ENCODE measurements around the gene RNF26.
"Not testable (repeated sequence)": the region's sequence is repeated elsewhere in the genome, so short reads cannot be mapped to it uniquely, and the experiment has no call there.

RNF26 gene

DNA sequence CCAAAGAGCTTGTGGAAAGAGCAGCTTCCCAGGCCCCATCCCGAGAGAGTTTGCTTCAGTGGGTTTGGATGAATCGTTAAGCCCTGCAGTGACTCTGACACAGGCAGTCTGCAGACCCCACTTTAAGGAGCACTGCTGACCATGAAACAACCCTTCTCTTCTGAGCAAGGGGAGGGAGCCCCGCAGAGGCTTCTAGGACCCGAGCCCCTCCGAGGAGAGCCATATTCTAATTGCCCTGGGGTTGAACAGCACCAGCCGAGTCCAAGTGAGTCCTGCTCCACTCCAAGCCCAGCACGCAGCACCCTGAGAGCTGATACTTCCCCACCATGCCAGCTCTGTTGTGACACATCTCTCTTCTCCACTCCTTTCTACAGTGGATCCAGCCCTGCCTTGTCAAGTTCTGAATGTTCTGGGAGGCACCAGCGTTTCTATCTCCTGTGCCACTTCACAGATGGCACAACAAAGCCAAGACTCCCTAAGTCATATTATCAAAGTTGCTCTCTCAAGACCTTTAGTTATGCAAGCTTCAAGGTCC is 36.8 kb downstream of the RNF26 start:
- no peak for DNase-seq (ENCODE audit: low read depth in 2 of 2)

DNA sequence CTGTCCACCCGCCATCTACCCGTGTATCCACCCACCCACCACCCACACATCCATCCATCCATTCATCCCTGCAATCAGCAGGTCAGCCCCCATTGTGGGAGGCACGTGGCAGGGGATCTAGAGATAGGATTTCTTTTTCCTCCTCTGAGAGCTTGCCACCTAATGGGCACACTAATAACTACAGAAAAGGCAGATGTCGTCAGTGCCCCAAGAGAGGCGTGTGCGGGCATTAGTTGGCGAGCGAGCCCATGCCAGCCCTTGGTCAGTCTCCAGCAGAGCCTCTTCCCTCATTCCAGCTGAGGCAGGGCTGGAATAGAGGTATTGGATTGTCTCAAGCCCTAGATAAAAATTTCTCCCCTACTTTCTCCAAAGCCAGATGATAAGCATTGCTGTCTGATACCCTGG is 37.5 kb downstream of the RNF26 start:
- no peak for DNase-seq (ENCODE audit: low read depth in 2 of 2)

DNA sequence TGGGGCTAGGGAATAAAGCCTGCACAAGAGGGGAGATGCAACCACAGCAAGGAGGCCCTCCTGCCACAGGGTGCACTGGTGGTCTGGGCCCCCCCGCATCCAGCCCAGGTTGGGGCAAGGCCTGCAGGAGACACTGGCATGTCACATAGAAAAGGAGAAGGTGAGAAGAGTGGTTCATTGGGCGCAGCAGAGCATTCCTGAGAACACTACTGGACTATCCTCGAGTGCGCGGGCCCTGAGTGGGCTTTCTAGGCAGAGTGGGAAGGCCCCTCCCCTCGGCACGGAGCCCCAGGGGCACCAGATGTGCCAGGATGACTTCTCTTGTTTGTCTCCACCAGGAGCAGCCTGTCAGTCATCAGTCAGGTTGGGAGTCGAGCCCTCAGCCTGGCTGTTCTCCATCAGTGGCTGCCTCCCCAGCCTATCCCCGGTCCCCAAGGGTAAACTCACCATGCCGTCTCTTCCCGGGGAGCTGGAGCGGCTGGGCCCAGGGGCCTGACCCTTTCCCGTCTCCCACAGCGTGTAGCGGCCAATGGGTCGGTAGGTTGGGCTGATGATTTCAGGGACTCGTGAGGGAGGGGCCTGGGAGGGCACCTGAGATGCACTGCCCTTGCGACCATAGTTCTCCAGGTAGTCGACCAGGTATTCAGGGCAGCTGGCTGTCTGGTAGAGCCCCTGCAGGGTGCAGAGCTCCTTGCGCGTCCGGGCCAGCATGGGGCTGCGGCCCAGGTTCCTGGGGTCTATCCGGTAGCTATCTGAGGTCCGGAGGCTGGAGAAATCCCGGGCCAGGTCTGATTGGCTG is 38.1 kb downstream of the RNF26 start:
- DNase-seq (ENCODE audit: low read depth in 2 of 2), result no peak

DNA sequence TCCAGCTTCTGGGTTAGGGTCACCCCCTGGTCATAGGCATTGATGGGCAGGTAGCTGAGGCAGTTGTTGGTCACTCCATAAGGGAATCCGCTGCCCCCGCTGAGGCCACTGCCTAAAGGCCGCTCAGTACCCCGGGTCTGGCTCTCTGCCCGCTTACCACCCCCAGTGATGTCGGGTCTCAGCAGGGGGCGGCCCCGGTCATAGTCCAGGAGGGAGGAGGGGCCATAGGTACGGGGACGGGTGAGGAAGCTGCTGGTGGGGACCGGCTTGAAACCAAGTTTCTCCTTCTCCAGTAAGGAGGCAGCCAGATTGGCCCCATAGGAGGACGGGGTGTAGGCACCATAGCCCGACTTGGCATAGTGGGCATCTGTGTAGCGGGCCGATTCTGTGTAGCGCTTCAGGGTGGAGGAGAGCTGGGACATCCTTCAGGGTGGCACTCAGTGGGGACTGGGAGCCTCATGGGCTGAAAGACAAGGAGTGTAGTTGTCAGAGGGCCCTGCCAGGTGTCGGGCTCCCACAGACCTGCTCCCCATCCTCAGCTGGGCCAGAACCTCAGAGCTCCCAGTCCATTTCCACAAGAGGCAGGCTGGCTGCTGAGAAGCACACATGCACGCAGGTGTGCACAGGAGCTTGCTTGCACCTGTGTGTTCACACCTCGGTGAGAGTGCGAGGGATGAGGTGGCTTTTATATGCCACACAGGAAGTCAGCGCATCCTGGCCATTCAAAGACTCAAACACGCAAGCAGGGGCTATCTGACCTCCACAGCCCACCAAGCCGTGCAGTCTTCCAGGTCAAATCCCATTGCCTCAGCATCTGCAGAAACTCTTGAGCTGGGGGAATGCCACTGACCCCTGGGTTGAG is 39.0 kb downstream of the RNF26 start:
- no peak for DNase-seq (ENCODE audit: low read depth in 2 of 2)

DNA sequence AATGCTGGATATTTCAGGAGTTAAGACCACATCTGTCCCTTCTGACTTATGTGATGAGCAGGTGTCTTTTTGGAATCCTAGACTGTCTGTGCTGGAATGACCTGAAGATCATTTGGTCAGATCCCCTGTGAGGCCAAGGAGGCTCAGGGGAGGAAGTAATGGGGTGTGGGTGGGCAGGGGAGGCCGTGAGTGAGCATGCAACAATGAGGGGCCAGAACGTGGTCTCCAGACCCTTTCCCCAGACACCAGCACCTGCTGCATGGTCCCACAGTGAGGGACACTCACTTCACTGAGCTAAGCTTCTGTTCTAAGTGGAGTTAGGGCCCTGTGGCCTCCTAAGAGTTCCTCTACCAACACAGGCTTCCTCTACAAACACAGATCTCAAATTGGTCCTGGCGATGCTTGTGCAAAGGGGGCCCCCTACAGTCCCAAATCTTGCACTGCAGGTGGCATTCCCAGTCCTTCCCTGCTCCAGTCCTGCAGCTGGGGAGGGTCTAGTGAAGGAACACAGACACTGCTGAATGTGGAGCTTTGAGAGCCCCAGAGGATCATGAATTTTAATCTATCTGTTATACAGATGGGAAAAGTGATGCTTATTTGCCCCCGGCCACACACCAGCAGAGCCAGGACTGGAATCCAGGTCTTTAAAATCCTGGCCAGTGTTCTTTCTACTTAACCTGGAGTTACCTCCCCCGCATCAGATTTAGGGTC is 39.7 kb downstream of the RNF26 start:
- peak in 1 of 2 donors; percentile 36 for DNase-seq (ENCODE audit: low read depth in 2 of 2)

DNA sequence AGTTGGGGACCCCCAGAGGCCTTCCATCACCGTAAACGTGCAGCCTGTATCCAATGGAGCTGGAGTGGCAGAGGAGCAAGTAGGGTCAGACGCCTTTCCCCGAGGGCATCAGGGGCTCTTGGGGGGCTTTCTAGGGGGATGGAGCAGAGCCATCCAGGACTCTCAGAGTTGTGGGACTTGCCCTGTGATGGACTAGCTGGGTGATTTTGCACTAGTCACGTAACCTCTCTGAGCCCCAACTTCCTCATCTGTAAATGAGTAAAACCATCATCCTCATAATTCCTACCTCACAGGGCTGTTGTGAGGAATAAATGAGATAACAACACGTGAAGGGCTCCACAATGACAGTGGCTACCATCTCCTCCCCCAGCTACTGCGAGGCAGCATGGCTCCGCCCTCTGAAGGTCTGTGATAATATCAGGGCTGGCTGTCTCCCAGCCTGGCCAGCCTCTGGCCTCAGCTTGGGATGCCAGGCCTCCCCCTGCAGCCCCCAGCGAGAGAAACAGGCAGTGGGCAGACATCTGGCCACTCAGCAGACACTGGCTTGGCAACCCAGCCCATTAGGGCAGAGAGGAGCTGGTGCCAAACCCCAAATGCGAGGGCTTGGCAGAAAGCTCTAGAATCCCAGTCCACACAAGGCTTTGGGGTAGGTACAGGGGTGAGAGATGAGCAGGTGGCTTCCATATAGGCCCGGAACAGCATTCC is 40.5 kb downstream of the RNF26 start:
- no peak for DNase-seq (ENCODE audit: low read depth in 2 of 2)

DNA sequence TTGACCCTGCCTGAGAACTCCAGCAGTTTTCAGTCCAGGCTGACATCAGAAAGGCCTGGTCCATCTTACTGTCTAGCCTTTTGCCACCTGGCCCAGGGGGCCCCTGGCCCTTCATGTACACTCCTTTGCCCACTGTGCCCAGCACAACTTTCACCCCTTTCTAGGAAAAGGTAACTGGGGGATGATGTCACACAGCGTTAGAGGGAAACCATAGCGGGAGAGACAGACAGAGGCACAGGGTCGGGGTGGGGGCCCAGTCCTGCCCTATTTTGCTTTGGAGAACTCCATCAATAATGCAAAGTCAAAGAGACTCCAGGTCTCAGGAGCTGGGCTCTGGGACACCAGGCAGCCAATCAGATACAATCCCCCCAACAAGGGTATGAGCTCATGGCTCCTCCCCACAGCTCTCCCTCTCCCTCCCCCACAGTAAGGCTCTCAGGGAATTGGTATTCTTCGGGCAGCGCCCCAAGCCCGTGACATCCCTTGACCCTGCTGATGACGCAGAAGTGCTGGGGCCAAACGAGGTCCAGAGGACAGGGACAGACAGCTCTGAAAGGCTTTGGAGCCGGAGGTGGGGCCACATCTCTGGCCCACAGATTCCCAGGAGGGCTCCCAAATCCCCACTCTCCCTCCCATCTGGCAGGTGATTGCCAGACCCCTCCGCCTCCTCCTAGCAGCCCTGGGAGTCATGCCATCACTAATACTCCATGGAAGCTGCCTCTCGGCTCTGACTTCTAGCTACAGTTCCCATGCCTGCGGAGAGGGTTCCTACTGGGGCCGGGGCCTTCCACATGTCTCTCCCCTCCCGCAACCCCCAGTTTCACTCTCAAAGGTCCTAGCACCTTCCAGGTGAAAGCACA is 41.2 kb downstream of the RNF26 start:
- no peak for DNase-seq (ENCODE audit: low read depth in 2 of 2)

DNA sequence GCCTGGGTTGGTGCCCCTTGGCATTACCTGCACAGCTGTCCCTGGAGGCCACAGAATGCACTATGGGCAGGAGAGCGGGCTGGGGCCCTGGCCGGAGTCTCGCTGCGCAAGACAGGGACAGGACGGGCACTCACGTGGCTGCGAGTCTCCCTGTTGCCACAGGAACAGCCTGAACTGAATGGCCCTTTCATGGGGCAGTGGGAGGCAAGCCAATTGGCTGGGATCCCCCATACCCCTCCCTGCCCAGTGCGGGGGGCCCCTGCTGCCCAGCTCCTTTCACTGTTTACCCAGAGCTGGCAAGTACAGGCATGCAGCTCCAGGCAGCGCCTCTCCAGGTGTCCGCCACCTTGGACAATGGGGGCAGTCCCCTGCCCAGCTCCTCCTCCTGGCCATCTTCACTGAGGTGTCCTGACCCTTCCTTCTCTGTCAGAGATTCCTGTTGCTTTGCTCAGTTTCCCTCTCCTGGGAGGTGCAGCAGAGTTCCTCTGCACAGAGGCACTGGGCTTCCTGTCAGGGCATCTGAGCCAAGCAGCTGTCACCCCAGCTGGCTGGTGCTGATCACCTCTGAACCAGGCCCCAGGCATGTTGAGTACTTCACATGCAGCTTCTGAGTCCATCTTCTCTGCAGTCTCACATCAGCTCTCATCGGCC is 42.0 kb downstream of the RNF26 start:
- DNase-seq (ENCODE audit: low read depth in 2 of 2), result no peak

DNA sequence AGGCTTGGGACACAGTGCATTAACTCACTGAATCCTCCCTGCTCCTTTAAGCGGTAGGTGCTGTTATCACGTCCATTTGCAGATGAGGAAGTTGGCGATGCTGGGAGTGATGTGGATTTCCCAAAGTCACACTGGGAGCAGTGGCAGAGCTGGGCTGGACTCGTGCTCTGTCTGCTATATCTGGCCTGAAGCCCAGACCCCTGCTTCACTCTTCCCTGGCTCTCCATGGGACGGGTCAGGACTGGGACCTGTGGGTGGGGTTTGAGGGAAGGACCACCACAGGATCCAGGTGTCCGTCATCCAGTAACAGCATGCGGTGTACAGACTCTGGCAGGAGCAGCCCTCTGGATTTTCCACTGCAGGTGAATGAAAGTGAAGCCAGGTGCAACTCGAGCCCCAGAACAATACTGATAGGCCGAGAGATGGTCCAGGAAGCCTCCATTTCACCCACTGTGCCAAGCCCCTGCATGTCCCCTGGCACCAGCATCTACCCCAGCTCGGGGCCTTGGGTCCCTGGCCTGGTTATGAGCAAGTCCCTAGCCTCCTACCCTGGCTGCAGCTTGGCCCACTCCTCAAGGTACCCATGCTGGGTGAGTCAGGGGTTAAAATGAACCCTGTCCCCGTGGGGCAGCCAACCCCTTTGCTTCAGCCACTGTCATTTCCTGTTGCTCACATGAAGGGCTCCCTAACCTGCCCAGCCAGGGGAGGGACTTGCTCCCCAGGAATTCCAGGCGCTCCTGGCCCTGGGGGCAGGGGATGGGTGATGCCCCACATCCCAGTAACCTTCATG is 43.0 kb downstream of the RNF26 start:
- no peak for DNase-seq (ENCODE audit: low read depth in 2 of 2)

DNA sequence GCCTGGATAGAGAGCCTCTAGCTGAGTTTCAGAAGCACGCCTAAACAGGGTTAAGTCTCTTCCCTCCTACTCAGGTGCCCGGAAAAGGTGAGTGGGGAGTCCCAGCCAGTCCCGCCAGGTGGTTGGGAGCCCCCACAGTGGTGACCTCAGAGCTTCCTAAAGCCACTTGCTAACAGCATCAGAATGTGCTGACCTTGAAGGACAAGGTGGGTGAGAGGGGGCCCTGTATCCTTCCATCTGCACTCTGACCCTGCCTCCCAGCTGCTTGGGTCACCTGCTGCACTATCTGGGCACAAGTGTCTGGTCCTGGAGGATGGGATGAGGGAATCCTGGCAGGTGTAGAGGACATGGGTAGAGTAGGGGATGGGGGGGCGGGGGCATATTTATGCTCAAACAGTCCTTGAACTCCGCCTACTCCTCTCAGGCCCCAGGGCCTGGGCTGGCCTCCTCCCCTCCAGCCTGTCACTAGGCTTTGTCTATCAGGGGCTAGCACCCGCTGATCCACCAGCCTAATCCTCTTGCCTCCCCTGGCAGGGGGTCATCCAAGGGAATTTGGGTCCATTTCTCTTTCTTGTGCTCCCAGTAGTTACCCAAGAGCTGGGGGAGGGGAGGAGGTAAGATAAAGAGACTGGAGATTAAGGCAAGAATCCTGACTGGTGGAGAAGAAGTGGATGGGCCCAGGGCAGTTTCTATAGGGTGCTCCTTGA is 43.8 kb downstream of the RNF26 start:
- no peak for DNase-seq (ENCODE audit: low read depth in 2 of 2)

DNA sequence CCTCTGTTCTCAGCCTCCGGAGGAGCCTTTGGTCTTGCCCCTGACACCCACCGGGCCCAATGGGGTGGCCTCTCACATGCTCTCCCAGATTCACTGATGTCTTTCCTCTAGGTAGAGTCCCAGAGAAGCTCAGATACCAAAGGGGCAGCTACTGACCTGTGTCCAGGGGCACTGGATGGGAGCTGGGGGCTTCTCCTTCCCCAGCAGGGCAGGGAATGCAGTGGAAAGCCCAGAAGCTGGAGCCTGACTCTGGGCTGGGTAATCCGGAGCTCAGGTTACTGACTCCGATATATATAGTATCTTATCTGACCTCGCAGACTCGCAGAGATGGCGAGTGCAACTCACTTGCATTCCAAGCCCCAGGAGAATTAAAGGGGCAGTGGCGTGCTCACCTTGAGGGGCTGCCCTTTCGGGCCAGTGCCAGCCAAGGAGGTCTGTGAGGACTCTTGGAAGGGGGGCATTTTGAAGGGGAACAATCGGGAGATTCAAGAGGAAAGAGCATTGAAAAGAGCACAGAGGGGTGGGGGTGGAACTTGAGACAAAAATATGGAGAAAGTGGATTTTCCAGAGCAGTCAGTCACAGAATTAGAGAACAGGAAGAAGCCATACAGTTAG is 44.6 kb downstream of the RNF26 start:
- DNase-seq (ENCODE audit: low read depth in 2 of 2), result no peak

DNA sequence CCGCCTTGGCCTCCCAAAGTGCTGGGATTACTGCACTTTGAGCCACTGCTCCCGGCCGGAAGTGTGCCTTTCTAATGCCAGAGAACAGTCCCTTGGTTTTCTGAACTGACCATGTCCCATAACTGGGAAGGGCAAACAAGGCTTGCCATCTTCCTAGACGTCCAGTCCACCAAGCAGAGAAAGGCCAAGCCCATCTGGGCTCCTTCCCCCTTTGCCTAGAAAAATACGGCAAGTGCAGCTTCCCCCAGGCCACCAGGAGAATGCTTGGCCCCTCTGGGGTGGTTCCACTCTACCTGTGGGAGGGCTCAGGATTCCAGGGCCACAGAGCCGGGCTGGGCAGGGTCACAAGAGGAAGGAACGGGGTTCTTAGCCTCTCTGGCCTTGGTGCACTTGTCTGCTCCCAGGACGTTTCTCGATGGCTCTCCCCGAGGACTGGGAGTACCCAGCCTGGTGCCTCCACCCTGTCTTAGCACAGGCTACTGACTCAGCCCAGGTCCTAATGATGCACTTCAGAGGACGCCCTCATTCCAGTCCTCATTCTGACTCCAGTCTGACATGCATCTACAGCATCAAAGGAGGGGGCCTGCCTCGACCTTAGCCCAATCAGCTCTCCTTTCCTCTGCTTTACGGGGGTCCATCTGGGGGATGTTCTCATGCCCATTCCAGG is 46.0 kb downstream of the RNF26 start:
- no peak for DNase-seq (ENCODE audit: low read depth in 2 of 2)

DNA sequence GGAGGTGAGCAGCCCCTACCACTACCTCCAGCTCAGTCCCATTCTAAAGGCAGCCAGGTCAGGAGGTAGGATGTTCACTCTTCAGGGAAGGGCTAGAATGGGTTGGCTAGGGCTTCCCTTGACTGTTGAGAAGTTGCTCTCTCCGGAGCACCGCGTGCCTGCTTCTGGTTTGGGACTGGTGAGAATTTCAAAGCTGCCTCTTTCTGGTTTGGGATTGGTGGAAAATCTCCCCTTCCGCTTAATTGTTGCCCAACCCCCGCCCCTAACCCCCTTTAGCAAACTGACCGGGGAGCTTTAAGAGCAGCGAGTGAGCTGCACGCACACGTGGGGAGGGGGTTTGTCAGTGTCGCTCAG is 46.5 kb downstream of the RNF26 start:
- DNase-seq (ENCODE audit: low read depth in 2 of 2), result no peak

DNA sequence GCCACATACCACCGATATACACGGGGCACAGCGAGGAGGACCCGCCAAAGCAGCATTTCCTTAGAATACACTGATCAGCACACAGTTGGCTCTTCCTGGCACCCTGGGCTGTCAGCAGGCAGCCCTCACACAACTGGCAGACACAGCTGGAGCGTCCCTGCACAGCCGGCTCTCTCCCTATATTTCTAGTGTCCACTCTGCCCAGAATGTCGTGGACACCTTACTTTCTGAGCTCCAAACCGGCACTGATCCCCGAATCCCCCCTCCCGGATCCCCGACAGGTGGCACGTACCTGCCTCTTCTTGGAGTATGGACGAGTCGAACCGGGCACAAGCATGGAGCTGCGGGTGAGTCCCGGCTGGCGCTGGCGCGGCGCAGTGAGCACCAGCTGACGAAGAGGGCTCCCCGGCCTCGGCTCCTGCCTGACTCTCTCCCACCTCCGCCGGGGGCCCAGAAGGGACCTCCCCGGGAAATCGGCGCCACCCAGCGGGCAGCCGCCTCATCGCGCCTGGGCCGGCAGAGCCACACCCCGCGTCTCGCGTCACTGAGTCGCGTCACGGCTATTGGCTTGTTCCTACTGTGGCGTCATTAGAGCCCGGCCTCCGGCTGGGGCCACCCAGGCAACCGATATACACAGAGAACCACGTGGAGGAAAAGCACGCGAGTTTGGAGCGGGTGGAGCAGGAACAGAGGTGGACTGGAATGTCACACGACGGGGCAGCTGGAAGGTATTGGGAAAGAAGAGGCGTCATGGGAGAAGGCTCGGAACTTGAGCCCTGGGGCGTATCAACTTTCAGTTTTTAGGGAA is 47.1 kb downstream of the RNF26 start, which contains the start of gene USP2:
TSS of gene USP2 (minus strand) at position 510 of the 808 bp plus-strand sequence. CDS start 8,210 bp downstream, outside the sequence.
- peak; percentile 95 to 98 for DNase-seq (ENCODE audit: low read depth in 2 of 2)

DNA sequence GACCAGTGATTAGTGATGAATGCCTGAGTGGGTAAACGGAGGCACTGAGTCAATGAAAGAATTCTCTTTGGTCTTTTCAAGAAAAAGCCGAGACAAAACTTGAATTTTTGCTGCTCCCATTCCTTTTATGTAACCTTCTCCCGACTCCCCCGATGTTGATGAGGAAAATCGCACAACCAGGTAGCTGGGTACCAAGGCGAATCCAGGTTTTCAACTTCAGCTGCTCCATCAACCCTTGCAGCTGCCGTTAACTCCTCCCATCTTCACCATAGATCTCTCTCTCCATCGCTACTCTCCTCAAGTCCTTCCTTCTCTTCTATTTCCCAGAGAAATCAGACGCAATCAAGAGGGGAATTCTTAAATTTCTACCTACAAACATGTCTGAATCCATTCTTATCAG is 47.8 kb downstream of the RNF26 start:
- no peak for DNase-seq (ENCODE audit: low read depth in 2 of 2)

DNA sequence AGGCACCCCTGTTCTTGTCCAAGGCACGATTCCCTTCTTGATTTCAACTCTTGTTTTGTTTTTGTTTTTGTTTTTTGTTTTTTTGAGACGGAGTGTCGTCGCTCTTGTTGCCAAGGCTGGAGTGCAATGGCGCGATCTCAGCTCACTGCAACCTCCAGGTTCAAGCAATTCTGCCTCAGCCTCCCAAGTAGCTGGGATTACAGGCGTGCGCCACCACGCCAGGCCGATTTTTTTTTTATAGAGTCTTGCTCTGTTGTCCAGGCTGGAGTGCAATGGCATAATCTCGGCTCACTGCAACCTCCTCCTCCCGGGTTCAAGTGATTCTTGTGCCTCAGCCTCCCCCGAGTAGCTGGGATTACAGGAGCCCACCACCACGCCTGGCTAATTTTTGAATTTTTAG is 48.2 kb downstream of the RNF26 start:
- DNase-seq (ENCODE audit: low read depth in 2 of 2), result not testable (repeated sequence)

DNA sequence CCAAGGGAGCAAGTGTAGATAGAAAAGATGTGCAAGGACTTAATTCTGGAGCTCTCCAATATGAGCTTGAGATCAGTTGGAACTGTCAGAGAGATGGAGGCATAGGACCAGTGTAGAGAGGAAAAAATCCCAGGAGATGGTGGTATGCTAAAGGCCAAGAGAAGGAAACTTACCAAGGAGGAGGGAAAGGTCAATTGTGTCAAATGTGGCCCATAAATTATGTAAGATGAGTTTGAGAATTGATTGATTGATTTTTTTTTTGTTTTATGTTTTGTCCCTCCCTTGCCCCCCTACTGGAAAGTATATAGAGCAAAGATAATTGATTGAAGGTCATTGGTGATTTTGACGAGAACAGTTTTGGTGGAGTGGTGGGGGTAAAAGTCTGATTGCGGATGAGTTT is 50.0 kb downstream of the RNF26 start:
- no peak for DNase-seq (ENCODE audit: low read depth in 2 of 2)

Measured in stimulated activated CD4-positive, alpha-beta T cell treated with anti-CD3 and anti-CD28 coated beads, Interleukin-4, amount 100 ng/mL, for 48 hours (primary cell).